HG03095 (cell line): ENCODE data around the gene SLC24A4.

Experiments
- ATAC-seq: cut with Tn5 transposase; IDR thresholded peaks from one replicate; pipeline ENCODE4 v1.9.1; 2021; ENCODE audit warnings: moderate library complexity; ENCODE audit not compliant: unreplicated experiment

SLC24A4 gene

DNA sequence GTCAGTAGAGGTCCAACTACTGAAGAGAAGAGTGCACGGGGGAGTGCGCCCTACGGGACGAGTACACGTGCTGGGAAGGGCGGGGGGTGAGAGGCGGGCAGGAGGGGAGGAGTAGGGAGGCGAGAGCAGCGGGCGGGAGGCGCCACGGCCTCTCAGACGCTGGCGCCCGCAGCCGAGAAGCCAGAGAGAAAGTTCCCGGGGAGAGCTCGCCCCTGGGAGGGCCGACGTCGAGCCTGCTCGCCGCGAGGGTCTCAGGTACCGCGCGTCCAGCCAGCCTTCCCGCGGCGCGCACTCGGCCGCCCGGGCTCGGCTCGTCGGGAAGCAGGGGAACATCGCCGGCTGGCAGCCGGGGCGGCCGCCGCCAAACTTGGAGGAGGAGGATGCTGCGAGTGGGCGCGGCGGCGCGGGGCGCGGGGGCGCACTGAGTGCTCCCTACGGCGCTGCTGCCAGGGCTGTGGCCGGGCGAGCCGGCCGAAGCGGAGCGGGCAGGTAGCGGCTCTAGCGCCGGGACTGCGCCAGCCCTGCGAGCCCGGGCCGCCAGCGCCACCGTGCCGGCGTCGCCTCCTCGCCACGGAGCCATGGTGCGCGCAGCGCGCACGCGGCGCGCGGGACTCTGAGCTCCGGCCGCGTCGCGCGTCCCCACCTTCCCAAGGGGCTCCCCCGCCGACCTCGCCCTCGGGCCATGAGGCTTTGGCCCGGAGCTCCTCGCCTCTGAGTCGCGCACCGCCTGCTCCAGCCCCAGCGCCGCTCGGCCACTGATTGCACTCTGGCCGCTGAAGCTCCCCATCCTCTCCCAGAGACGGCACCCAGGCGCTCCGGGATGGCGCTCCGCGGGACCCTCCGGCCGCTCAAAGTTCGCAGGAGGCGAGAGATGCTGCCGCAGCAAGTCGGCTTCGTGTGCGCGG is at the start of gene SLC24A4:
Gene SLC24A4, plus strand, starts transcription at position 155 of the 905 bp plus-strand sequence. Its CDS starts 666 bp downstream, at position 821.
- no peak for ATAC-seq

- no peak for ATAC-seq
Measured at GRCh38 chr14:92273166-92273565, 49.8 kb upstream of the SLC24A4 start.

DNA sequence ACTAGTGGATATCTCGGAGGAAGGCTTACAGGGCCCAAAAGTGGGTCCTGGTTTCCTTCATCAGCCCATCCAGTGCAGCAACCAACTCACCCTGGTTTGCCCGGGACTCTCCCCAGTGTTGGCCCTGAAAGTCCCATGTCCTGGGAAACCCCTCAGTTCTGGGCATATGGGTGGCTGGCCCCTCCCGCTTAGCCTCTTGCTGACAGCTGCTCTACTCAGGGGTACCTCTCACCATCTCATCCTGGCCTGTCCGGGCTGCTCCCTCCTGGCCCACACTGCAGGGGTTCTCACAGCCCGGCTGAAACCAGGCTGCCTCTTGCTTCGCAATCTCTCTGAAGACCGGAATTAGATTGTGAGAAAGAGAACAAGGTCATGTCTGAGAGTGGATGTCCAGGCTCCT is 48.9 kb upstream of the SLC24A4 start:
- ATAC-seq = no peak

GRCh38 chr14:92276074-92276473 is 46.9 kb upstream of the SLC24A4 start:
- no peak for ATAC-seq

DNA sequence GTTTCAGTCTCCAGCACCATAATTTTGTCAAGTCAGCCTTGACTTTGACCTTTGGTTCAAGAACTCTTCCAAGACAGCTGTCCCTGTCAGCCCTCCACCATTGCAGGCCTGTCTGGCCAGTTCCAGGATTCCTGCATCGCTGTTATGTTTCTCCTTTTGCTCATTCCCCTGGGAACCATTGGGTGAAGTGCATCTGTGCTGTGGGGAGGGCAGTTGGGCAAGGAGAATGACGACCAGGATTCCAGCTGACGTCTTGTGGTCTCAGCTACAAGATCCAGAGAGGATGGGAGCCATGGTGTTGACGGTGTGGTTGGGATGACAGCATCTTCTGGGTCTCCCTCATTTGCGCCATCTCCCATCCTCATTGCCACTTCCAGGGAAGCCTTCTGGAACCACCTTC is 45.9 kb upstream of the SLC24A4 start:
- ATAC-seq = no peak

DNA sequence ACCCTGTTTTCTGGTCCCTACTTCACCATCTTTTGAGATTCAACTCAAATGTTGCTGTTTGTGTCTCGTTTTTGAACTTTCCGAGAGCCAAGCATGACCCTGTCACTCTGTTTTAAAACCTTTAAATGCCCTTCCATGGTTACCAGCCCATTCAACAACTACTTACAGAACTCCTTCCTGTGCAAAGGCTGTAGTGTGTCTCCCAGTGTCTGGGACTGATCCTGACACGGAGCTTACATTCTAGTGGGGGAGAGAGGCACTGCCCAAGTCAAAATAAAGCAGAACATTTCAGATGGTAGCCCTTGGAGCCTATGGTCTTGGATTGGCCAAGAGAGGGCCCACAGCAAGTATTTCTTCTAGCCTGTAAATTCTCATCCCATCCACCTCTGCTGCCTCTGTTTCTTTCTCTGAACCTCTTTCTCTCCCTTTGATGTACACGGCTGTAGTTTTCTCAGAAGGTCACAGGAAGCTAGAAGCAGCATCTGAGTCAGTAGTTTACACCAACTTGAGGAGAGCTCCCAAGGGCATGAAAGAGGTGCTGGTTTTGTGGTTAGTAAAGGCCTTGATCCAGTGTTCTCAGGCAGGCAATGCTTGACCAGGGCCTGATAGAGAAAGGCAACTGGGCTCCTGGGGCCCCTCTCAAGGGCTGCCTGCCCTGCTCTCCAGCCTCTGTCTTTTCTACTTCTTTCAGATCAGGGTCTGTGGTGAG is 42.3 kb upstream of the SLC24A4 start:
- ATAC-seq = no peak

DNA sequence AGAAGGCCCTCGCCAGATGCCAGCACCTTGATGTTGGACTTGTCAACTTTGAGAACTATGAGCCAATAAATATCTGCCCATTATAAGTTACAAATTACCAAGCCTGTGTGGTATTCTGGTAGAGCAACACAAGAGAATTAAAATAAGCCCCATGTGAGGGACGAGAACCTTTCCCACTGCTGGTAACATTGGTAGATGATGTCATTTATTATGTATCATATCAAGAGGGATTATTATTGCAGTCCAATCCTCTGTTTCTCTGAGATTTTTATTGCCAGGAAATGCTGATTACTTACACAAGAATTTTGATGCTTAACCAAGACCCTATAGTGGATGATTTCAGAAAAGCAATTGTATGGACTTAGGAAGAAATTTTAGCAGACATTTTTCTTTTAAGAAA is 40.3 kb upstream of the SLC24A4 start:
- no peak for ATAC-seq

GRCh38 chr14:92285311-92285710 is 37.7 kb upstream of the SLC24A4 start:
- ATAC-seq = no peak

GRCh38 chr14:92287987-92288386 is 35.0 kb upstream of the SLC24A4 start:
- ATAC-seq = no peak

DNA sequence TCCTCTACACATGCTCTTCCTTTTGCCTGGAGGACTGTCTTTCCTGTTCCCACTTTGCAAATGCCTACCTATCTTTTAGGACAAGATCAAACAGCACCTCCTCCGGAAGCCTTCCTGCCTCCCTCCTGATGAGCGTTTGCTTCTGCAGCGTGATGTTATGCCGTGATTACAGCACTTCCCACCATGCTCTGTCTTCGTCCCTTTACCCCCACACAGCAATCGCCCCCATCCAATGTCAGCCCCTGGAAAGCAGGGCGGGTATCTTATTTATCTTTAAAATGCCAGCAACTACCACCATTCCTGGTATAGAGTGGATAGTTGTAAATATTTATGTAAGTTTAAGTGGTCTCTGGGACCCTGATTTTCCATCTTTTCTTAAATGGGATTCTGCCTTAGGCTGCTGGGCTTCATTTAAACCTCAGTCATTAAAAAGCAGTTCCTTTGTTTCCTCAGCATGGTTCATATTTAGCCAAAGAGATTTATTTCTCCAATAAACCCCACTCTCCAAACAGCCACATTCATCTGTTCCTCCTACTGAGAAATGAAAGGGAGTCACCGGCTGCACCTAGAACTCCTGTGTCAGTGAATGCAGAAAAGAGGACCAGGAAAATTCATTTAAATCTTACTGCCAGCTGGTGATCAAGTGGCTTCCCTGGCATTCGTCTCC is 33.8 kb upstream of the SLC24A4 start:
- ATAC-seq = no peak

DNA sequence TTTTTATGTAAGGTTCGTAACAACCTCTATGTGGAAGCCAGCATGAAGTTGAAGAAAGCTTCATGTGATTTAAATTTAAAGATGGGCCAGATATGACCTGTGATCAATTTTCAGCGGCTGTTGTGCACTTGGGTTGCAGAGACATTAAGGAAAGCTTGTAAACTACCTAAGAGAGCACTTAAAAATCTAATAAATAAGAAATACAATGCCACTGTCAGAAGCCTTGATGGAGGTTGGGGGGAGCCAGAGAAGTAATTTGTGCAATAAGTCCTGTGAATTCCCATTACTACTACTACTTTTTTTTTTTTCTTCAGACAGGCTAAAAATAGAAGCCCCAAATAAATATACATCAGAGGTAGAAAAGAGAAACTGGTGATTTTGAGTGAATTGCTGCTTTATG is 30.3 kb upstream of the SLC24A4 start:
- no peak for ATAC-seq

GRCh38 chr14:92294506-92294905 is 28.5 kb upstream of the SLC24A4 start:
- ATAC-seq = no peak

- no peak for ATAC-seq
Measured at GRCh38 chr14:92297818-92298595, 25.0 kb upstream of the SLC24A4 start.

DNA sequence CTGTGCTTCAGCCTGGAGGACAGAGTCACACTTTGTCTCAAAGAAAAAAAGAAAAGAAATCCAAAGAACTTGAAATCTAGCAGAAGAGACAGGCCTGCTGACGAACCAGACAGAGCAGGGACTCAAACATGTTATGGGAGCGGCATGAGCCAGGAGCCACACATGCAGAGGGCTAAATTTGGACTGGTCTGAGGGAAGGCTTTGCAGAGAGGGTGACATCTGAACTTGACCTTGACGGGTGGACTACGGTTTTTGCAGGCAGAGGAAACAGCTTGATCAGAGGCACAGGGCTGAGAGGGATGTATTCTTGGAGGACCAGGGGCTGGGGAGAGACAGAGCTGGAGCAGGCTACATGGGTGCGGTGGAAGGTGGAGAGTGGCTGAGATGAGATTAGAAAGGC is 20.5 kb upstream of the SLC24A4 start:
- ATAC-seq = no peak

DNA sequence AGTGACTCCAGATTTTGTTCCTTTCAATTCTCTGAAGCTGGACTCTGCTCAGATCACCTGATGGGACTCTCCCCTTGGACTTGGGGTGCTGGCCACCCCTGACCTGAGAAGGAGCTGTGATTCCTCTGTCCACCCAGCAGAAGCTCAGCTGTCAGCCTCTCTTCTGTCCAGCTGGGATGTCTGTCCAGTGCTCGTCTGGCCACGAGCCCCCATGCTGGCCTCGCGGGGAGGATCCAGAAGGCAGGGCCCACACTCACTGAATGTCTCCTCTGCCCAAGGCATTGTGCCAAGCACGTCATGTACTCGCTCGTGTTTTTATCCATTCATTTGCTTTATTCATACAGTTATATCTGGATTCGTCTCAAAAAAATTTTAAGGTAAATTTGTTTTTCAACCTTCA is 14.2 kb upstream of the SLC24A4 start:
- no peak for ATAC-seq

DNA sequence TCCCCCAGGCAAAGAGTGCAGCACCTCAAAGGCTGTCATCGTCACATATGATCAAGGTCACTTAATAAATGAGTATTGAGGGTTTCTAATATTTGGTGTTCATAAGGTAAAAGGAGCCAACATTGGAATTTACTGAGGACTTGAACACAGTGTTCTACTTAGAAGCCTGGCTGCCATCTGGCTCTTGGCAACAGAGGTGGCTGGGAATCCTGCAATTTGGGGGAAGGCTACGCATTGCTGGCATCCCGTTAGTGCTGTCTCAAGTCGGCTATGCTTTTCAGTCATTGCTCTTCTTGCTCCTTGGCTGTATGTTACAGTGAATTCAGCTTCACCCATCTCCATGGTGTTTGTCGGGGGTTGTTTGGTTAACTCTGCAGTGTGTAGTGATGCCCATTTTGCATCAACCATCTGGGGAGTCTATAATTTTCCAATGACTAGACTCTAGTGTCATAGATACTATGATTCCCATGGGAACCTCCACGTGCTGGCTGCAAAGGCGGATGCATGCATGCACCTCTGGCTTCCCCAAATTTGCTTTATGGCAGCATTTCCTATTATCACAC is 12.9 kb upstream of the SLC24A4 start:
- ATAC-seq = no peak

GRCh38 chr14:92310776-92311375 is 12.1 kb upstream of the SLC24A4 start:
- no peak for ATAC-seq

DNA sequence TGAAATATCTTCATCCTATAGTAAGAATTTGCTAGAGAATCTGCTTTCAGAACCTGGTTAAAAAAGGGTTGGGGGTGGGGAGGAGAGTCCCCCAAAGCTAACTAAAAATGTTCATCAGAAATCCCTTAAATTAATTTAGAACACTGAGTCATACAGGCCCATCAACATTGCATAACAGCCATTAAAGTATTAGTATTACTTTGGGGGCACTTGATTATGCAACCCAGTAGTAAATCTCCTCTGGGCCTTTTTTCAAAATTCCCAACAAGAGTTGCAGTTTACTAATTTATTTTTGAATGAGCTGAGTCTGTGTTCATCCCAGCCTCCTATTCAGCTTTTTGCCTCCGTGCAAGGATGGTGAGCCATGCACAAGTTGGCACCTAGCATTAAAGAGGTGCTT is 8.8 kb upstream of the SLC24A4 start:
- ATAC-seq = no peak

DNA sequence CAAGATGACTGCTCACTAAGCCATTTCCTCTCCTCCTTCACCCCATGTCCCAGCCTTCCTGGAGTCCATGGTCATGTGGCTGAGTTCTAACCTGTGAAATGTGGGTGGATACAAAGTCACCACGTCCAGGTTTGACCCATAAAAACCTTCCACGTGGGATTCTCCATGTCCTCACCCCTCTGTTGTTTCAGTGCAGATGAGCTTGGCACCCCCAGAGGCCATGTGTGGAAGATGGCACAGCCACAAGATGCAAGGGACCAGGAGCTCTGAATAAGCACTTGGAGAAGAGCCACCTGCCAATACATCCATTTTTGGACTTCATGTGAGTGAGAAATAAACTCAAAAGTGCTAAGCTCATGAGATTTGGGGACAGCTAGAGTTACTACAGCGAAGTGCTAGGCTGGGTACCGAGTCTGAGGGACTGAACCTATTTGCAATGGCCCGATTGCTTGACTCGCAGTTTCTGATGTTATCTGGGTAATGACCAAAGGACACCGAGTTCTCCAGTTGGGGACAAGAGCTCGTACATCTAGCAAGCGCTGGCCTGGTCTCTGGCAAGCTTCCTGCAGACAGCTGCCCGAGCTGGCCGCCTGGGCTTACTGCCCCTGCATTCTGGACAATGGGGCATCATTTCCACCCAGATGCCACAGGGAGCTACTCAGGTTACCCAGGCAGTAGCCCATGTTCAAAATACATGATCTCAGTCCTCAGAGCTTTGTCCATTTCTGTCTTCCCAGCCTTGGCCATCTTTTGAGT is 7.7 kb upstream of the SLC24A4 start:
- ATAC-seq = no peak
